ENCODE measurements around the gene KLHL29.
"Not testable (repeated sequence)": the region's sequence is repeated elsewhere in the genome, so short reads cannot be mapped to it uniquely, and the experiment has no call there.

KLHL29 gene

DNA sequence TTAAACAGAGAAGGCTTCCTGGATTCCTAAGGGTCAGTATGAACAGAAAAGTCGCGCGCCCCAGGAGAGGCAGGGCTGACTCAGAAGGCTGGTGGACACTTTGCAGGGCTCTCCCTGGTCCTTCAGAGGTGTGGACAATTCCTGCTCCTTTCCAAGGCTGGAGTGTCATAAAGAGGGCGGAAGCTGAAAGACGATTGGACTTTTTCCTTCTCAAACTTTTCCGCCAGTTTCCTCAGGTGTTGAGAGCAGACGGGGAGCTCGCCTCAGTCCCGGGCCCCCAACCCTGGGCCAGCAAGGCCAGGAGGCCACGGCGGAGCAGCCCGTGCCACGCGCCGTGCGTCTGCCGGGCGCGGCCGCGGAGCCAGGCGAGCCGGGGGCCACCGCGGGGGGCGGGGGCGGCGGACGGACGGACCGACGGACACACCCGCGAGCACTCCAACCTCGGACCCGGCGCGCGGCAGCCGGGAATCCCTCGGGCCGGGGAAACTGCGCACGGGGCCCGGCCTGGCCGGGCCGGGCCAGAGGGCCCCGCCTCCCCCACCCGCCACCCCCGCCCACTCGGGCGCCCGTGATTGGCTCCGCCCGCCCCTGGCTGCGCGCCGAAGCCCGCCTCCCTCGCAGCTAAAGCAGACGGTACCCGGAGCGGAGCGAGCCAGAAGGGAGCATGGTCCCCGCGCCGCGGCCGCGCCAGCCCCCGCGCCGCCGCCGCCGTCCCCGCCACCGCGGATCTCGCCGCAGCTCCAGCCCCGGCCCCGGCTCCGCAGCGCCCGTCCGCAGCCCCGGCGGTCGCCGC is at the start of gene KLHL29:
KLHL29 (plus strand) TSS at position 629 of the 793 bp plus-strand sequence. CDS start 177,018 bp downstream, outside the sequence.
- no peak for FAIRE-seq

DNA sequence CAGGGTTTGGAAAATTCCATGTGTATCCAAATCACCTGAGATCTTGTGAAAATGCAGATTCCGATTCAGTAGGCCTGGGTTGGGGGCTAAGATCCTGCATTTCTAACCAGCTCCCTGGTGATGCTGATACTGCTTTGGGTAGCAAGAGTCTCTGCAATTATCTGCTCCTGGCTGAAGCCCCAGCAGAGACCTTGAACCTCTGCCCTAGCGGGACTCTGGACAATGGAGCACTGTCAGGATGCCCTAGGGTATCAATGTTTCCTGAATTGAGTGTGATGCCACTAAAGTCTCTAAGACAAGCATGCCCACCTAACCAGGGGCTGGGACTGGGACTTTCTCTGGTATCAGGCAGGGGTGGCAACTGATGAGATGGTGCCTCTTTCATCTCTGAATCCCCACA is 49.4 kb upstream of the KLHL29 start:
- FAIRE-seq = no peak

DNA sequence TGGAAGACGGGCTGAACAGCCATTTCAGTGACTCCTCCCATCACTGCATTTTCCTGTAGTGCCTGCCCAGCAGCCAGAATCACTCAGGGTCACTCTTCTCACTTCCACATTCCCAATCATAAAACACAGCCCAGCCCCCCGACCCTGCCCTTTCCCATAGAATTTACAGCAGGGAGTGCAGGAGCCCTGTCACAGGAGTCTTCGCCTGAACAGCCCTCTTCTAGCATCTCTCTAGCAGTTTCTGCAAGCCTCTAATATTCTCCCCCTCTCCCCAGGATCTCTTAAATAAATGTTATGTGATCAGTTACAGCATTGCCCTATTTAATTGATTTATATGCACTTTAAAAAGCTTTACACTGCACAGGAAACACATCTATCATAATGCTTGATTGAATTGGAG is 42.9 kb upstream of the KLHL29 start:
- FAIRE-seq = no peak

DNA sequence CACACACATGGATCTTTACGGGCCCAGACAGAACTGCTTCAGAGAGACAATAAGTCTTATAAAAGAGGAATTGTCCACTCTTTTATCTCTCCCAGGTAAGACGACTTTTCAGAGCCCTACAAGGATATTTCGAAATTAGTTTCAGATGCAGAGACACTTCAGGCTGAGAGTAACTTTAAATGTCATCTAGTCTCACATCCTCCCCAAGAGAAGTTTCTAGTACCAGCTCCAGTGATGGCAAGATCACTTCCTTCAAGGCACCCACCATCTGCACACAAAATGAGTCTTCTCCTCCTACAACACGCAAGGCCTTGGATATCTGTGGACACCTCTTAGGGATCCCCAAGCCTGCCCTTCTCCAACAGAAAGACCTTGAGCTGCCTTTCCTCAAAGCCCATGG is 39.0 kb upstream of the KLHL29 start:
- no peak for FAIRE-seq

DNA sequence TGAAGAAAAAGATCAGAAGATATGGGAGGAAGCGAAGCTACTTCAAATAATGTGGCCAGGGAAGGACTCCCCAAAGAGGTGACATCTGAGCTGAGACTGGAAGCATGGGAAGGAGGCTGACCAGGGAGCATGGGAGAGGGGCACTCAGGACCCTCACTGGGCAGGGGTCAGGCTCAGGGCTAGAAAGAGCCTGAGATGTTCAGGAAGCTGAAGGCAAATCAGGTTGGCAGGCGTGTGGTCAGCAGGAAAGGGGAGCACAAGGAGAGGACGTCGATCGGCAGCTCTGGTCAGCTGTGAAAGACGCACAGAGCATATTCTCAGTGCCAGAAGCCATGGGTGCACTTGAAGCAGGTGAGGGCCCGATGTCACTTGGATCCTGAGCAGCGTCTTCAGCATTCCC is 38.2 kb upstream of the KLHL29 start:
- FAIRE-seq = no peak

DNA sequence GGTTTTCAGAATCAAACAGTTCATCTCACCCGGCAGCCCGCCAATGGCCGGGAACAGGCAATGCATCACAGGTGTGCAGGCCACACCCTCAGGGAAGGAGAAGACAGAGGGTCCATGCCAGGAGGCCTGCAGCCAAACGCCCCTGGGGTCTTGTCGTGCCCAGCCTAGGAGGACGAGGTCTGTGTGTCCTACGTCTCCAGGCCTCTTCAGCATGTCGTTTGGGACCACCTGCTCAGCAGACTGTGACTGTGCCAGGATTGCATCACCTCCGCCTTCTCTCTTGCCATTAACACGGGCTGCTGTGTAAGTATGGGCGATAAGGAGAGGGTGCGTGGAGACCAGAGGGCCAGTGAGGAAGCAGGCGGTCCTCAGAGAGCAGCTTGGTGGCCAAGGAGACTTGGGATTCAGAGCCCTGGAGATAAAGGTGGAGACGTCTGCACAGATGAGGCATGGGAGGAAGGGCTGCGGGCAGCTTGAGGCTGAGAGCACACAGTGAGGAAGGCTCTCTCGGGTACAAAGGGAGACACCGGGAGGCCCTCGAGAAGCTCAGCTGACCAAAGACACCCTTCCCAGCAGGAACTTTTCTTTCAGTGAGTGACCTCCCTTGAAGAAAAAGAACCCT is 37.4 kb upstream of the KLHL29 start:
- FAIRE-seq = no peak

DNA sequence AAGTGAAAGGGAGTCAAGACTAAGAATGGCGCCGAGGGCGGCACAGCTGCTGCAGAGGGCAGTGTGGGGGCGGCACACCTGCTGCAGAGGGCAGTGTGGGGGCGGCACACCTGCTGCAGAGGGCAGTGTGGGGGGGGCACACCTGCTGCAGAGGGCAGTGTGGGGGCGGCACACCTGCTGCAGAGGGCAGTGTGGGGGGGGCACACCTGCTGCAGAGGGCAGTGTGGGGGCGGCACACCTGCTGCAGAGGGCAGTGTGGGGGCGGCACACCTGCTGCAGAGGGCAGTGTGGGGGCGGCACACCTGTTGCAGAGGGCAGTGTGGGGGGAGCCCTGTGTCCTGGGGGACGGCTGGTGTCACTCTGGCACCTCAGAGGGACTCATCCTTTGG is 36.9 kb upstream of the KLHL29 start:
- FAIRE-seq = not testable (repeated sequence)

DNA sequence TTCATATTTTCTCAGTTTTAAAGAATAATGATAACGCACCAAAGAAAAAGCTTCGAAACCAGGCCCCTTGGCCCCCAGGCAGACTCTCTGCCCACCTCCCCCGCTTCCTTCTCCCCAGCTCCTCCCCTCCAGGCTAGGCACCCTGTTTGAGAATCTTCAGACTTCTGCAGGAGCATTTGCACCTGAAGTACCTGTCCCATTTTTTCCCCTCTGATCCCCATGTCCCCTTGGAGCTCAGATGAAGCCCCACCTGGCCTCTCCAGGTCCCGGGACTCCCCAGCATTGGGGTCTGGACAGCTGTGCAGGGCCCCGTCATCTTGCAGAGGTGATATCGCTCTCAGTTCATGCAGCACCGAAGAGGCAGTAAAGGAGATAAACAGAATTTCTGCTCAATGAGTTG is 35.5 kb upstream of the KLHL29 start:
- no peak for FAIRE-seq

DNA sequence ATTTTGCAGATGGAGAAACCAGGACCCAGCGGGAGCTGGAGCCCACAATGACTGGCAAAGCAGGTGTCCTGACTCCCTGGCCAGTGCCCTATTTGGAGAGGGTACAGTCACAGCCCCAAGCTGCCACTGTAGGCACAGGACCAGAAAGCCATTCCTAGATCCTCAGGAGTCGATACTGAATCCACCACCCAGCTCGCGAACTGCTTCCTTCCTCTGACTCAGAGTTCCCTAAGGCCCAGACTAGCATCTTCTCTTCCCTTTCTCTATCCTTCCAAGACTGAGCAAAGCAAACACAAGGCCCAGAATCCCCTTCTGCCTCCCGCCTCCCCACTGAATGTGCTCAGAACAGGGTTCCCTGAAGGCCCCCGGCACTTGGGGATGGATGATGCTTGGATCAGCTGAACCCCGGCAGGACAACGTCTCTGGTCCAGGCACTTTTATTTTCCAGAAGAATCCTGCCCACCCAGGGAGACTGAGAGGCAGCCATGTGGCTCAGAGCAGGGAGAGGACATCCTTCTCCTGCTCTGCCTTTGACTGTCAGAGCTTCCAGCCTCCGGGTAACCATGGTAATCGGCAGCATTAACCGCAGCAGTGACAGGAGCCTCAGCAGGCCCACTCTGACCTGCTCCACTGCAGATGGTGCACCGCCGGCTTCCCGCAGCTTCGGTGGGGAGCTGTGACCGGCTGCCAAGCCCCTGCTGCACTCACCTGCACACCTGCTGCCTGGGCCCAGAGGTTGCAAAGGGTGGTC is 34.8 kb upstream of the KLHL29 start:
- no peak for FAIRE-seq

DNA sequence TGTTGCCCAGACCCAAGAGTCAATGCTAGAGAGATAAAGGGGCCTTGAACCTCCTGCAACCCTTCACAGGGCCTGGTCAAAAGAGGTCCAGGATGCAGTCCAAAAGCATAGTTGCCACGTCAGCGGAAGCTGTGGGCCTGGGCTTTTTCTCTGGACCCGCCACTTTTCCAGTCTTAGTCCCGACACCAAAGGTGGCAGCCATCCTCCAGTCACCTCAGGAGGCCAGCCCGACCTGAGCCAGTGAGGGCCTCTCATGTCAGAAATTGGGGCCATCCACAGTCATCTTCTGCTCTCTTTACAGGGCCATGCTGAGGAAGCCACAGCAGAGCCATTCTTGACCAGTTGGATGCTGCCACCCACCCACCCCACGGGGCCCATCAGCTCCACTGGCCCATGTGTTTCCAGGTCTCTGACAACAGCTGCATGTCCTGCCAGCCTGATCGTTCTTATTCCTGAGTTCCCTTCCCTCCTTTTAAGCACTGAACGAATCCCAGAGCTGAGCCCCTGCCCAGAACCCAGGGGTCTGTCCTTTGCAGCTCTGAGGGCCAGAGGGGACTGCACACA is 34.1 kb upstream of the KLHL29 start:
- FAIRE-seq = no peak

DNA sequence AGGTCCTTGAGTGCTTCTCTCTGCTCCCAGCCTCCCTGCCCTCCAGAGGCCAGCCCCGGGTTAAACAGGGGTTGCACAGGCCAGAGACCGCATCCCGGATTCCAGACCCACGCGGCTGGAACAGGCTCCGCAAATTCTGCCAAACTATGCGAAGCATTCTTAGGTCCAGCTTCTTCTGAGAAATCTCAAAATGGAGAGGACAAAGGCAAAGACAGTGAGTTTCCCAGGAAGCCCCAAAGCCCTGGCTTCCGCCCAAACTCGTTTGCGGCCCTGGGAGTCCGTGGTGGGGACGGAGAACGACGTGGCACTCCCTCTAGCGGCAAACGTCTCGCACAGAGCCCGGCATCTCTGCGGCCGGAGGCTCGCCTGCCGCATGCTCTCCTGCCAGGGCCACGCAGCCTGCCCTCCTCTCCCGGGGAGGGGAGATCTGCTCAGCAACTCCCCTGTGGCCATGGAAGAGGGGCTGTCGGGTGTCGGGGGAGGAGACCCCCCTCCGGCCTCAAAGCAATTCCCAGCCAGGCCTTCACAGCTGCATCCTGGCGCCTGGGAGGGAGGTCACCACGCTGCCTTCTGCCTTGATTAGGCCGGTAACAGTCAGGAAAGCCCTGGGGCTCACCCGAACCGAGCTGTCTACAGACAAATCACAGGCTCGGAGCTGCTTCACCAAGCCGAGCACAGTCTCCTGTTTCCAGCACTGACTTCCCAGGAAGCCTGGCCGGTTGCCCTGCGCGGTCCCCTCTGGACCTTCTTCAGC is 33.4 kb upstream of the KLHL29 start:
- no peak for FAIRE-seq

DNA sequence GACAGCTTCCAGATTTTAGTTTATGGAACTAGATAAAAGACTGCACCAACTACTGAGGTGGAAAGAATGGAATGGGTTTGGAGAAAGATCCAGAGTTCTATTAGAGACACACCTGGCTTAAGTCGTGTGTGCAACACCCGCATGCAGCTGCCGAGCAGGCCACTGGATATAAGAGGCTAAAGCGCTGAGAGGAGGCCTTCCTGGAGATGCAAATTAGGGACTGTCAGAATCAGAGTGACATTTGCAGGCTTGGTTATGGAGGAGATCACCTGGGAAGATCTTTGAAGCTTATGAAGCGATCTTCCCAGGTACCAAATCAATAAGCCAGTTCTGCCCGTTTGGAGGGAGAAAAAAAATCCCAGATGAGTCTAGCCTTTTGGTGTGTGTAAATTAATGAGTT is 30.4 kb upstream of the KLHL29 start:
- FAIRE-seq = no peak

DNA sequence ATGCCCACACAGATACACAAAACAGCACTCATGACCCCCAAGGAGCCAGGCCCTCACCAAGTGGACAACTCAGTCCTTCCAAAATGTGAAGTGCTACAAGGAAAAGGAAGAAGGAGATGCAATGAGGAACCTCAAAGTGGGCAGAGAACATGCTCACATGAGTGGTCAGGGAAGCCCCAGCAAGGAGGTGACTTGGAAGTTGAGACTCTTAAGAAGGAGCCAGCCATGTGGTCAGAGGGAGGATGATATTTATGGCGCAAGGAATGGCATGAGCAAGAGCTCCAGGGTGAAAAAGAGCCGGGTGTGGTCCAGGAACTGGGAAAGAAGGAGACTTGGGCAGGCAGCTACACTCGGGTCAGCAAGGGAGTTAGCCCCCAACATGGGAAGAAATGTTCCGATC is 30.0 kb upstream of the KLHL29 start:
- no peak for FAIRE-seq

DNA sequence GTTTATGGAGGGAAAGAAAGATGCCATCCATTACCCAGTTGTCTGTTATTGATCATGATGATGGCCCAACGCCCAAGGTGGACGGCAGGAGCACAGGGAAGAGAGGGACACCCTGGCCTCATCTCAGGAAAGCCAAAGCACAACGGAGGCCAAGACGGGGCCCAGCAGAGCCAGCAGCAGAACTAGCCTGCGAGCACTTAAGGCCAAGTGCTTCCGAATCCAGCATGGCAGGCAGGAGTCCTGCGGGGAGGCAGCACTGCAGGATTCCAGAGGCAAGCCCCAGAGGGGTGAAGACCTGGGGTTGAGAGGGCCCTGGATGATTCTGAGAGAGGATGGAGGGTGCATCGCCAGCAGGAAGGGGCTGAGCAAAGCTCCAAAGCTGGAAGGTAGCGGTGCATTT is 28.3 kb upstream of the KLHL29 start:
- no peak for FAIRE-seq

DNA sequence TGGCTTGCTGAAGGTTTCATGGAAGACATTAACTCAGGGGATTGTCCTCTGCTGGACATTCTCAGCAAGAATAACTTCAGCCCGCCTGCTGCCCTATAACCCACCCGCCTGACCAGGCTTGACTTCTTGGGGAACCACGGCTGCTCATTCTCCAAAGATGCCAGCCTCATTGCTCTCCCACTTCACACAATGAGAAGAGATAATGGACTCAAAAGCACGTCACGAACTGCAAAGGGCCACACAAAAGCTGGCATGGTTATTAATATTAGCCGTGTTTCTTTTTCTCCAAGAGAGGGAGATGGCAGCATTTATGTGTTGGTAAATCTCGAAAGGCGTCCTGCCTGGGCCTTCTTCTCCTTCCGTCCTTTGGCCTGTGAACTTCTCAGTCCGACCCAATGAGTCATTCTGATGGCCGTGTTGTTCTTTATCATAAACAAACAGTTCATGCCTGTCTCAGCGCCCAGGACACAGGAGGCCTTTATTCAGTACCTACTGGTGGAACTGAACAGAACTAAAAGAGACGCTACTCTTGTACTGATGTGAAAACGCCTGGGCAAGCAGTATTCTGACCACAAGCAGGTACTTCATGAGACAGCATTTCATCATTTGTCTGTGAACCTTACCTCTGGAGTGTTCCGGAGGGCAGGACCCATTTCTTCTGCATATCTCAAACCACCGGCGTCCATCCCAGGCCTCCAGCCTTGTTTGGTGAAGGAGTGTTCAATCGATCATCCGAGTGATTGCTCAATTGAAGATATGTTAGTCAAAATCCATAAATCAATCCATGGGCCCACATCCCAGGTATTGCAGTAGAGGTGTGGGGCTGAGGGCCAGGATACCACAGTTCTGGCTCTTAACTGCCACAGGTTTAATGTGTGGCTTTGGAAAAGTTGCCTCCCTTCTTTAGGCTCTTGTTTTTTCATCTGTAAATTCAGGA is 25.1 kb upstream of the KLHL29 start:
- FAIRE-seq = no peak

DNA sequence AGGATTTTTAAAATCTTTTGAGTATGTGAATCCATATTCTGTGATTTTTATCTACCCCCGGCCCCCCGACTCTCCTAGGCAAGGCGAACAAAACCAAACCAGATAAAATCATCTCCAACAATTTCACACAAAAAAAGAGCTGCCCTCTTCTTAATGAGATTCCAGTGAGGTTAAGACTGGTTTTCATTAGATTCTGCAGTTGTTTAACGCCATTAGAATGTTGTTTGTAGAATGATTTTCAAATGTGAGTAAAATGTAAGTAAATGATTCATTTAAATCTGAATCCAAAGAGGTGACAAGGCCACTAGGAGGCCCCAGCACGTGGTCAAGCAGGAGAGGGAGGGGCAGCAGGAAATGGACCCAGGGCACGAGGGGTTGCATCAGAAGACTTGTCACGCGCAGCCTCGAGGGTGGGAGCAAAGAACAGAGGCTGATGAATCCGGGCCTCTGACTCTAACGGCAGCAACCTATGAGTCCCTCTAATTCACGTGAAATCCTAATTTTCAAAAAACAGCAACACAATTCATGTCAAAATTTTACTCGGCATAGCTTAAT is 24.3 kb upstream of the KLHL29 start:
- FAIRE-seq = no peak

DNA sequence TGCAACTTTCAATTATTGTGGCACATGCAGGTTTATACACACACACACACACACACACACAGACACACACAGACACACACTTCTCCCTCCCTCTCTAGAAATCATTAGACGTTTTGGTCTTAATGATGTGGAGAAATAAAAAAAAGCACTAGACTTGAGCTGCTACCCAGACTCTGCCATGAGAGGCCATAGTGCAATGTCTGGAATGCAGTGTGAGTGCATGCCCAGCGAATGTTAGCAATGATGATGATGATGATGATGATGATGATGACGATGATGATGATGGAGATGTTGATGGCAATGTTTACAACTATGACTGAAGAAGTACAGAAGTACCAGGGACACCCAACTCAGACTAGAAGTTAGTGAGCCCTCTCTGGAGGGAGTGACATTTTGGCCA is 23.8 kb upstream of the KLHL29 start:
- no peak for FAIRE-seq

DNA sequence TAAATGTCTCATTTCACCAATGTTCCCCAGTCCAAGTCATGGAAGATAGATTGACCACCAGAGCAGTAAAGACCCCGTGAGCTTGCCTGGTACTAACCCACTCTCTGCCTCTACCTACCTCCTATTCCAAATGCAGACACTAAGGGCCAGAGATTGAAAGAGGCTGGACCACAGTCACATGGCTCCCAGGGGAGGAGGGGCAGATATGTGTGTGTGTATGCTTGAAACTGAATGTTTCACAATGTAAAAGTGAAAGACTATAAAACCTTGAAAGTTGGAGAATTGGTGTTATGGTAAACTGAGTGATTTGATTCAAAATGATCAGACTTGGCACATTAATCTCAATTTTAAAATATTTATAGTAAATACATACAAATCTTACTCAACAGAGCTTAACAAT is 21.7 kb upstream of the KLHL29 start:
- no peak for FAIRE-seq

DNA sequence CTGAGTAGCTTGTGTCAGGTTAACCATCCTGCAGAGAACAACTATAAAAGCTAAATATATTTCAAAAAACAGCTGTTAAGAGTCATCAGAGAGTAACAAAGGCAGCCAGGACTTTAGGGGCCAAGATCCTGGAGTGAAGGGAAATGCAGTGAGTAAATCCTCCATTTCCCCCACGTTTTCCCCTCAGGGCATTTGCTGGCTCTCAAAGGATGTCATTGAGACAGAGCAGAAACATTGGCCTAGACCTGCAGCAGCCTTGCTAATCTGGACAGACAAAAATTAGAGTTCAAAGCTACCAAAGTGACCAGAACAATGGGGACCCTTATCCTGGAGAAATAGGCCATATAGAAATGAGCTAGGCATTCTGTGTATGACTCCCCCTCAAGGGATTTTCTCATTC is 21.1 kb upstream of the KLHL29 start:
- no peak for FAIRE-seq

DNA sequence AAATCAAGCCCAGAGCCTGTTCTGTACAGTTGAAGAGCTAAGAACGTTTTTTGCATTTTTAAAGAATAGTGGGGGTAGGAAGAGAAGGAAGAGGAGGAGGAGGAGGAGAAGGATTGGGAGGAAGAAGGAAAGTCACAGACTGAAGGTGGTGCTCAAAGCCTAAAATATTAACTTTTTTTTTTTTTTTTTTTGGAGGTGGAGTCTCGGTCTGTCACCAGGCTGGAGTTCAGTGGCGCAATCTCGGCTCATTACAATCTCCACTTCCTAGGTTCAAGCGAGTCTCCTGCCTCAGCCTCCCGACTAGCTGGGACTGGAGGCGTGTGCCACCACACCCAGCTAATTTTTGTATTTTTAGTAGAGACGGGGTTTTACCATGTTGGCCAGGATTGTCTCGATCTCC is 18.3 kb upstream of the KLHL29 start:
- no peak for FAIRE-seq

DNA sequence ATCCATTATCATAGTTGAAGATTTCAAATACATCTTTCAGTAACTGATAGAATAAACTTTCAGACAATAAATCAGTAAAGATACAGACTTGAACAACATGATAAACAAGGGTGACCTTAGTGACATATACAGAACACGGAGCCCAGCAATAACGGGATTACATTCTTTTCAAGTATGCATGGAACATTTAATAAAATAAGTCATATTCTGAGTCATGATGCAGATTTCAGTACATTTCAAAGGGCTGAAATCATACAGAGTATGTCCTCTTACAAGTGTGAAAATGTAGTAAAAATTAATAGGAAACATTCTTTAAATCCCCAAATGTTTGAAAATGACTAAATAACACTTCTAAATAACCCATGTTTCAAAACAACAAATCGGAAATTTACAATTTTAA is 17.2 kb upstream of the KLHL29 start:
- FAIRE-seq = no peak

Measured in colon (tissue), 2 donors.